ENCODE data around the gene AQP6.

DNA sequence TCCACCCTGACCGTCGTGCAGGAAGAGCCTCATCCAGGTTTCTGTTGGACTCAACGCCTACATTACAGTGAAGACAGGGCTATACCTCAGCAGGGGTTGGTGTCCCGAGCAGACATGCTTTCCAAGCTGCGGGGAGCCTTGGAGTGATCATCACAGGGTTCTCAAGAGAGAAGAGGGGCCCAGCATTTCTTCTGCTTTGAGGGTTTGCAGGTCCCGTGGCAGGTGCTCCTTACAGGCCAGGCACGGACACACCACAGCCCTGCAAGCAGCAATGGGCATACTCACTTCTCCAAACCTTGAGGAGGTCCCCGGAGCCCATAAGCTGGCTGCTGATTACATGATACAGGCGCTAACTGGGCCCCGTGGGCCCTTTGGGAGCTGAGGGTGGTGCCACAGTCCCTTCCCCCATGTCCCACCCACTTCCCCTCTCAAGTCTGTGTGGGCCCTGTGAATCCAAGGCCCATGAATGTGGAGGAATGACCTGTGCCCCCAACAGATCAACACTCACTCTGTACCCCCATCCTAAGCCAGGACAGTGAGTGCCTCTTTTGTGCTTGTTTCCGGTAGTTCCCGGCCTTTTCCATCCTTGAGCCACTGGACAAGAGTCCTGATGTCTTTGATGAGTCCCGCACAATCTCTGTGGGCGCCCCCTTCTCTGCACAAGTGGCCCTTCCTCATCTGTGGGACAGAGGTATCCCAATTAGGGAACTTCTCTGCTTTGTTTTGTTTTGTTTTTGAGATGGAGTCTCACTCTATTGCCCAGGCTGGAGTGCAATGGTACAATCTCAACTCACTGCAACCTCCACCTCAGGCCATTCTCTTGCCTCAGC is 21.1 kb upstream of the AQP6 start:
- TF ChIP-seq, protein P1, sequence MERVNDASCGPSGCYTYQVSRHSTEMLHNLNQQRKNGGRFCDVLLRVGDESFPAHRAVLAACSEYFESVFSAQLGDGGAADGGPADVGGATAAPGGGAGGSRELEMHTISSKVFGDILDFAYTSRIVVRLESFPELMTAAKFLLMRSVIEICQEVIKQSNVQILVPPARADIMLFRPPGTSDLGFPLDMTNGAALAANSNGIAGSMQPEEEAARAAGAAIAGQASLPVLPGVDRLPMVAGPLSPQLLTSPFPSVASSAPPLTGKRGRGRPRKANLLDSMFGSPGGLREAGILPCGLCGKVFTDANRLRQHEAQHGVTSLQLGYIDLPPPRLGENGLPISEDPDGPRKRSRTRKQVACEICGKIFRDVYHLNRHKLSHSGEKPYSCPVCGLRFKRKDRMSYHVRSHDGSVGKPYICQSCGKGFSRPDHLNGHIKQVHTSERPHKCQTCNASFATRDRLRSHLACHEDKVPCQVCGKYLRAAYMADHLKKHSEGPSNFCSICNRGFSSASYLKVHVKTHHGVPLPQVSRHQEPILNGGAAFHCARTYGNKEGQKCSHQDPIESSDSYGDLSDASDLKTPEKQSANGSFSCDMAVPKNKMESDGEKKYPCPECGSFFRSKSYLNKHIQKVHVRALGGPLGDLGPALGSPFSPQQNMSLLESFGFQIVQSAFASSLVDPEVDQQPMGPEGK (CRISPR knock-in tag; IDR thresholded peaks at IDR 0.05; ENCODE audit: borderline replicate concordance), result no peak
- no peak for TF ChIP-seq BACH2 (CRISPR knock-in tag; IDR thresholded peaks at IDR 0.05; ENCODE audit: borderline replicate concordance)
- no peak for TF ChIP-seq ZFP3 (CRISPR knock-in tag; IDR thresholded peaks at IDR 0.05)
- TF ChIP-seq ARNTL (CRISPR knock-in tag; IDR thresholded peaks at IDR 0.05; ENCODE audit: borderline replicate concordance, low read depth), result no peak
- TF ChIP-seq, protein P2, sequence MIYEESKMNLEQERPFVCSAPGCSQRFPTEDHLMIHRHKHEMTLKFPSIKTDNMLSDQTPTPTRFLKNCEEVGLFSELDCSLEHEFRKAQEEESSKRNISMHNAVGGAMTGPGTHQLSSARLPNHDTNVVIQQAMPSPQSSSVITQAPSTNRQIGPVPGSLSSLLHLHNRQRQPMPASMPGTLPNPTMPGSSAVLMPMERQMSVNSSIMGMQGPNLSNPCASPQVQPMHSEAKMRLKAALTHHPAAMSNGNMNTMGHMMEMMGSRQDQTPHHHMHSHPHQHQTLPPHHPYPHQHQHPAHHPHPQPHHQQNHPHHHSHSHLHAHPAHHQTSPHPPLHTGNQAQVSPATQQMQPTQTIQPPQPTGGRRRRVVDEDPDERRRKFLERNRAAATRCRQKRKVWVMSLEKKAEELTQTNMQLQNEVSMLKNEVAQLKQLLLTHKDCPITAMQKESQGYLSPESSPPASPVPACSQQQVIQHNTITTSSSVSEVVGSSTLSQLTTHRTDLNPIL (CRISPR knock-in tag; IDR thresholded peaks at IDR 0.05; ENCODE audit: low read depth), result no peak
- TF ChIP-seq, protein P3, sequence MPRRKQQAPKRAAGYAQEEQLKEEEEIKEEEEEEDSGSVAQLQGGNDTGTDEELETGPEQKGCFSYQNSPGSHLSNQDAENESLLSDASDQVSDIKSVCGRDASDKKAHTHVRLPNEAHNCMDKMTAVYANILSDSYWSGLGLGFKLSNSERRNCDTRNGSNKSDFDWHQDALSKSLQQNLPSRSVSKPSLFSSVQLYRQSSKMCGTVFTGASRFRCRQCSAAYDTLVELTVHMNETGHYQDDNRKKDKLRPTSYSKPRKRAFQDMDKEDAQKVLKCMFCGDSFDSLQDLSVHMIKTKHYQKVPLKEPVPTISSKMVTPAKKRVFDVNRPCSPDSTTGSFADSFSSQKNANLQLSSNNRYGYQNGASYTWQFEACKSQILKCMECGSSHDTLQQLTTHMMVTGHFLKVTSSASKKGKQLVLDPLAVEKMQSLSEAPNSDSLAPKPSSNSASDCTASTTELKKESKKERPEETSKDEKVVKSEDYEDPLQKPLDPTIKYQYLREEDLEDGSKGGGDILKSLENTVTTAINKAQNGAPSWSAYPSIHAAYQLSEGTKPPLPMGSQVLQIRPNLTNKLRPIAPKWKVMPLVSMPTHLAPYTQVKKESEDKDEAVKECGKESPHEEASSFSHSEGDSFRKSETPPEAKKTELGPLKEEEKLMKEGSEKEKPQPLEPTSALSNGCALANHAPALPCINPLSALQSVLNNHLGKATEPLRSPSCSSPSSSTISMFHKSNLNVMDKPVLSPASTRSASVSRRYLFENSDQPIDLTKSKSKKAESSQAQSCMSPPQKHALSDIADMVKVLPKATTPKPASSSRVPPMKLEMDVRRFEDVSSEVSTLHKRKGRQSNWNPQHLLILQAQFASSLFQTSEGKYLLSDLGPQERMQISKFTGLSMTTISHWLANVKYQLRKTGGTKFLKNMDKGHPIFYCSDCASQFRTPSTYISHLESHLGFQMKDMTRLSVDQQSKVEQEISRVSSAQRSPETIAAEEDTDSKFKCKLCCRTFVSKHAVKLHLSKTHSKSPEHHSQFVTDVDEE (CRISPR knock-in tag; IDR thresholded peaks at IDR 0.05), result no peak
- no peak for TF ChIP-seq CSDC2 (CRISPR knock-in tag; IDR thresholded peaks at IDR 0.05)
- TF ChIP-seq ZNF8 (CRISPR knock-in tag; IDR thresholded peaks at IDR 0.05), result no peak
- TF ChIP-seq ISL1 (CRISPR knock-in tag; IDR thresholded peaks at IDR 0.05), result no peak
- no peak for TF ChIP-seq ZNF565 (CRISPR knock-in tag; conservative IDR thresholded peaks at IDR 0.05; ENCODE audit: low read depth)
- TF ChIP-seq GLIS3 (CRISPR knock-in tag; IDR thresholded peaks at IDR 0.05), result no peak
- no peak for TF ChIP-seq ZFP30 (CRISPR knock-in tag; IDR thresholded peaks at IDR 0.05)
- no peak for TF ChIP-seq PPARA (CRISPR knock-in tag; IDR thresholded peaks at IDR 0.05; ENCODE audit: borderline replicate concordance)
- no peak for TF ChIP-seq RARB (CRISPR knock-in tag; IDR thresholded peaks at IDR 0.05)
